Stimulated activated CD4-positive, alpha-beta T cell treated with anti-CD3 and anti-CD28 coated beads, Interleukin-15, amount 100 ng/mL, for 24 hours (primary cell): ENCODE results near the gene SYTL1.
"Not testable (repeated sequence)": the region's sequence is repeated elsewhere in the genome, so short reads cannot be mapped to it uniquely, and the experiment has no call there.

Experiments
- DNase-seq: peaks from one replicate; pipeline ENCODE4 v3.0.0-alpha.2; 2020

The SYTL1 gene

GRCh38 chr1:27366113-27366410 is 24.2 kb downstream of the SYTL1 start:
- peak; percentile 92 for DNase-seq

- peak; percentile 81 for DNase-seq
These were observed 24.8 kb downstream of the SYTL1 start, which contains the start of gene MAP3K6 for GRCh38 chr1:27366411-27367159. TSS of gene MAP3K6 (minus strand) at chr1:27366961. CDS start at chr1:27366597, 364 bp downstream.

DNA sequence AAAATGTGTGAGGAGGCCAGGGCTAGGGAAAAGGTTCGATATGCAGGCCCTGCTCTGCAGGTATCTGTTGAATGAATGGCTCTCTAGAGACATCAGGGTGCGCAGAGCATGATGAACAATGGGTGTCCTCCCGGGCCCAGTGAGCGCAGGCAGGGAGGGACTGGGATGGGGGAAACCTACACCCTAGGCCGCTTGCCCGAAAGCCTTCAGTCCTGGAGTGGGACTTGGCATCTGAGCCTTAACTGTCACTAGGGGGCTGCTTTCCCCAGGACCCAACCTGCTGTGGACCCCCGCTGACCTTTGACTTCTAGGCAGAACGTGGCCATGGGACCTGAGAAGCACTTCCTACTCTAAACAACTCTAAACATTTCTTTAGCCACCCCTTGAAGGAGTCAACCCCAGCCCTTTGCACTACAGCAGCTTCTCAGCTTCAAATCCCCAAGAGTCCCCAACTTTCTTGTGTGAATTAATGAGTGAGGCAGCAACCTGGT is 25.4 kb downstream of the SYTL1 start:
- DNase-seq, result no peak

DNA sequence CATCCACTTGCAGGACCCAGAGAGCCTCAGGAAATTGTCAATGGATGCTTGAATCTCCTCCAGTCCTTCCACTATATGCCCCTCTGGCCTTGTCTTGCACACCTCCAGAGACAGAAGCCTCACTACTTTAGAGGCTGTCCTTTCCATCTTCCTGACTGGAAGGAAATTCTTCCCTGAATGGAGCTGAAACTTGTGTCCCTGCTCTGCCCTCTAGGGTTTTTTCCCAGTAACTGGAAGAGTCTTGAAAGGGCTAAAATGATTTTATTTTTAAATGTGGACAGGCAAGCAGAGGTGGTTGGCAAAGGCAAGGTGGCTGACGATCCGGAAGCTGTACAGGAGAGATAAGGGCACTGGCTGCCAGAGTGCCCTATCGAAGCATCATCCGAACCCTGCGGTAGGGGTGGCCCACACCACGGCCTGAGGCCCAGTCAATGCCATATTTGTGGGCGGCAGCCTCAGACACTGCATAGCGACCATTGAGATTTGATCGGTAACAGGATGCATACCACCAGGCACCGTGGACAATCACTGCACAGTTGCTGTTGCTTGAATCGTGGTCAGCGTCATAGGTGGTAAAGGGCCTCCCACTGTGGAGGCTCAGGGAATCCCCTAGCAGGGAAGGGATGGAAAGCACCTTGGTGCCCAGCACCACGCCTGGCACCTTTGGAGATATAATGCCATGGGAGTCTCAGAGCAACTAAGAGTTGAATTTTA is 27.2 kb downstream of the SYTL1 start:
- no peak for DNase-seq

DNA sequence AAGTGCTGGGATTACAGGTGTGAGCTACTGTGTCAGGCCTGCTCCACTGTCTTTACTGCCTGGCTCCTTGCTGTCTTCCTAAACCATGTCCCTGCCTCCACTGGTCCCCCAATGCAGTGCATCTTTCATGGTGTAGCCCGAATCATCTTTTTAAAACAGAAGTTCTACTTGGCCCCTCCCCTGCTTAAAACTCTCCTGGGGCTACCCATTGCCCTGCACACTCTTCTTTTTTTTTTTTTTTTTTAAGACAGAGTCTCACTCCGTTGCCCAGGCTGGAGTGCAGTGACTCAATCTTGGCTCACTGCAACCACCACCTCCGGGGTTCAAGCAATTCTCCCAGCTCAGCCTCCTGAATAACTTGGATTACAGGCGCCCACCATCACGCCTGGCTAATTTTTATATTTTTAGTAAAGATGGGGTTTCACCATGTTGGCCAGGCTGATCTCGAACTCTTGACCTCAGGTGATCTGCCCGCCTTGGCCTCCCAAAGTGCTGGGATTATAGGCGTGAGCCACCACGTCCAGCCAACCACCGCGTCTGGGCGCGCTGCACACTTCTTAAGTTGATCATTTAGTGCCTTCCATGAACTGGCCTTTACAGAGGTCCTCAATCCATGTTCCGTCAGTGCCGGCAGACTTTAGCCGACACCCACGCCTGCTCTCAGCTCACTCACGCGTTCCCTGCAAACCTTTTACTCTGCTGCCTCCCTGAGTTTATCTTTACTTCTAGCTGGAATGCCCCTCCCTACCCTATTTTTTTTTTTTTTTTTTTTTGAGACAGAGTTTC is 30.4 kb downstream of the SYTL1 start:
- no peak for DNase-seq

- no peak for DNase-seq
These were observed 31.2 kb downstream of the SYTL1 start for GRCh38 chr1:27372808-27373690.

GRCh38 chr1:27374362-27375086 is 32.7 kb downstream of the SYTL1 start, which contains the start of gene FCN3:
TSS of gene FCN3 (minus strand) at chr1:27374824. CDS start at chr1:27374818, 6 bp downstream.
- DNase-seq, result no peak

DNA sequence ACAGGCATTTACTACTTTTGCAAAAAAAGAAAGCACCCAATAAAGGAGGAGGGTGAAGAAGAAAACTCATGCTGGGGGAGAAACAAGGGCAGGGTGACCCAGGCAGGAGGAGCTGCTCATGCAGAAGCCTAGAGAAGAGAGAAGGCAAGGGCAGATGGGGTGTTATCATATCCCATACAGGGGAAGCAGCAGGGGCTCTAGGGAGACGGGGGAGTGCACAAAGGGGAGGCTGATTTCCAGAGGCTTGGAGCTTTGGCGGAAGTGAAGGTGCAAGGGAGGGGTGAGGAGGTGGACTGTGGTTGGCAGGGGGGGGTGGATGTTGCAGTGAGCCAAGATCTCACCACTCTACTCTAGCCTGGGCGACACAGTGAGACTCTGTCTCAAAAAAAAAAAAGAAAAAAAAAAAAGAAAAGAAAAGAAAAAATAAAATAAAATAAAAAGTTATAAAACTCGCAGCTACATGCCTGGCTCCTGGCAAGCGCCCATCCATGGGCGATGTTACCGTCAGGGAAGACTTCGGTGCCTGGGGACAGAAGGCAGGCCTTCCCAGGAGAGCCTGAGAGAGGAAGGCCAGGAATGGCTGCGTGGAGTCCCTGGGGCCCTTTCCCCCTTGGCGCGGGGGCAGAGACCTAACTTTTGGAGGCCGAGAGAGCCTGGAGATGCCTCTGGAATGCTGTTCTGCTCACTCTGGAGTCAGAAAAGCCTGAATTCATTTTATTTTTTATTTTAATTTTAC is 36.1 kb downstream of the SYTL1 start:
- DNase-seq, result no peak

DNA sequence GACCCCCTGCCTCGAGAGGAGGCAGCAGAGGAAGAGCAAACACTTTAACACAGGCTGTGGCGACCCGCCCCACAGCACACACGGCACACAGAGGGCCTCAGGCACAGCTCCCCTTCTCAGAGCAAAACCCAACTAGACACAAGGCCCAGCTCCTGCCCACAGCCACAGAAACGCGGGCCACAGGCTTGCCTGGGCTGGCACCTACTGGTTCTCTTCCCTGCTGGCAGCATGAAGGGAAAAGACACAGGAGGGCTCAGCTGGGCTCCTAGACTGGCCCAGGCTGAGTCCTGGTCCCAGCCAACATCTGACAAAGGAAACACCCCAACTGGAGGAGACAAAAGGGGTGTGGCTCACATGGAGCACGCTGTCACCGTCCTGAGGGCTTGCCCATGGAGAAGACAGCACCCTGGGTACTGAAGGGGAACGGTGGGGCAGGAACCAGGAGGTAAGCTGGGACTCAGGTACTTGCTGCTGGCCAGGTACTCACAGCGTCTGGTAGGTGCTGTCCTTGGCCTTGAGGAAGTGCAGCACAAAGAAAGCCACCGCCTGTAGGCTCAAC is 37.8 kb downstream of the SYTL1 start:
- DNase-seq, result no peak

DNA sequence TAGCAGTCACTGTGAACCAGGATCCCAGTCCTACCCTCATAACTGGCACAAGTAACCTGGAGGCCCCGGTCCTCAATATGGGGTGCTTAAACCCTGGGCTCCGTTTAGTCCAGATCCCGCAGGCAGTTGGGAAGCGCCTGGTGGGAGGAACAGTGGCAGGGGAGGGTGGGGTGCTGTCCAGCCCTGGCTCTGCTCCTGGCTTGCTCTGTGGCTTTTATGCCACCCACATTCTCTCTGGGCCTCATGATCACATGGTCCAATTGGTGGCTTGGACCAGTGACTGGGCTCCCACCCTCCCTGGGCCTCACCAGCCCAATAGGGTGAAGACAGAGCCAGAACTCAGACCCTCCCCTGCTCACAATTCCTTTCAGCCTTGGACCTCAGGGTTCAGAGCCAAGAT is 38.4 kb downstream of the SYTL1 start:
- no peak for DNase-seq

GRCh38 chr1:27380766-27381733 is 39.2 kb downstream of the SYTL1 start:
- DNase-seq, result no peak

DNA sequence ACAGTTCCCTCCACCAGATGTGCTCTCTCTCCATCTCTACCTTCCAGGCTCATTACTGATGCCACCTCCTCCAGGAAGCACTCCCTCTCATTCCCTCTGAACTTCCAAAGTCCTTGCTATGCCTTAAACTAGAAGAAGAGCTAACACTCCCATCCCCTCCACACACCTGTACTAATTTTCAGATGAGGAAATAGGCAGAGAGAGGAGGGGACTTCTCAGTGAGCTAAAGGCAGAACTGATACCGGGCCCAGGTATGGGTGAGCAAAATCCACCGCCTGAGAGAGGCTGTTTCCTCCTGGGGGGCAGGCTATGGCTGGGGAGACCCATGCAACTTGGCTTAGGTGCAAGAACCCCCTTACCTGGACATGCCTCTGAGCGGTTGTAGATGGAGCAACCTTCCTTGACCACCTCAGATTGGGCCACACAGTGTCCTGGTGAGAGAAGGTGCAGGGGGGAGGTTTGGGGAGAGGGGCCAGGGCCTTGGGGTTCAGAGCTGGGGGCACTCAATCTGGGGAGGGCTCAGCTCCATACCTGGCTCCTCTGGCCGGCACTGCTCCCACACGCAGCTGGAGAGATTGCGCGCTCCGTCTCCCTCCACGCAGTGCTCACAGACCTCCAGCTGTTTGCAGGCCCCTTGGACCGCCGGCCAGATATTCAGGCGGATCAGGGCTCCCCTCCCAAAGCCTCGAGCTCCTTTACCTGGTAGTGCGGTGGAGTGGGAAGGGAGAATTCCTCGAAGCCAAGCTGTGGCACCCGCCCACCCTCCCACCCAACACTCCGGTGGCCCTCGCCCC is 40.3 kb downstream of the SYTL1 start:
- no peak for DNase-seq

GRCh38 chr1:27383039-27383605 is 41.3 kb downstream of the SYTL1 start, which contains the start of gene CD164L2:
TSS of gene CD164L2 (minus strand) at chr1:27383333. CDS start at chr1:27383239, 94 bp downstream.
- peak; percentile 54 for DNase-seq

GRCh38 chr1:27383661-27384060 is 41.8 kb downstream of the SYTL1 start:
- no peak for DNase-seq

DNA sequence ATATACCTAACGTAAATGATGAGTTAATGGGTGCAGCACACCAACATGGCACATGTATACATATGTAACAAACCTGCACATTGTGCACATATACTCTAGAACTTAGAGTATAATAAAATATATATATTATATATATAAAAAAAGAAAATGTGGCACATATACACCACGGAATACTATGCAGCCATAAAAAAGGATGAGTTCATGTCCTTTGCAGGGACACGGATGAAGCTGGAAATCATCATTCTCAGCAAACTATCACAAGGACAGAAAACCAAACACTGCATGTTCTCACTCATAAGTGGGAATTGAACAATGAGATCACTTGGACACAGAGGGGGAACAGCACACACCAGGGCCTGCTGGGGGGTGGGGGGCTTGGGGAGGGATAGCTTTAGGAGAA is 43.0 kb downstream of the SYTL1 start:
- DNase-seq, result not testable (repeated sequence)

GRCh38 chr1:27388337-27389005 is 46.6 kb downstream of the SYTL1 start:
- peak; percentile 82 for DNase-seq

- peak; percentile 62 for DNase-seq
These were observed 49.8 kb downstream of the SYTL1 start for GRCh38 chr1:27391511-27392095.
